ENCODE data around the gene TSPAN9.

The TSPAN9 gene

DNA sequence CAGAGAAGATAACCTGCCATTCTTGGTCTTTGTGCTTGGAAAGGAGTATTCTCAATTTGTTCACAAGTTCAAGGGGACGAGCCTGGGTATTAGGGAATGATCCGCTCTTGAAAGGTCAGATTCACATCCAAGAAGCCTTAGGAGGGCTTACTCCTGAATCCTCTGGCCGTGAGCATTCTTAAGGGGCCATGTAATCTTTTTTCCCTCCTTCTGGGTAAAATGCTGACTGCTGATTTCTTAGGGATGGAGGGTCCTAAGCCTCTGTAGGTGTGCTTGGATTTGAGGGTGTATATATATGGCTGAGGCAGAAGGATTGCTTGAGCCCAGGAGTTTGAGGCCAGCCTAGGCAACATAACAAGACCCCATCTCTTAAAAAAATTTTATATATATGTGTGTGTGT, 149.1 kb downstream of the TSPAN9 start:
- H3K4me1 ChIP-seq (ENCODE audit: control insufficient read depth in 5 of 5, insufficient read depth in 5 of 5, low read length in 5 of 5): peaks cover 0 to 20% (median 4%) of the 10 kb centered on the region in 5 donors

DNA sequence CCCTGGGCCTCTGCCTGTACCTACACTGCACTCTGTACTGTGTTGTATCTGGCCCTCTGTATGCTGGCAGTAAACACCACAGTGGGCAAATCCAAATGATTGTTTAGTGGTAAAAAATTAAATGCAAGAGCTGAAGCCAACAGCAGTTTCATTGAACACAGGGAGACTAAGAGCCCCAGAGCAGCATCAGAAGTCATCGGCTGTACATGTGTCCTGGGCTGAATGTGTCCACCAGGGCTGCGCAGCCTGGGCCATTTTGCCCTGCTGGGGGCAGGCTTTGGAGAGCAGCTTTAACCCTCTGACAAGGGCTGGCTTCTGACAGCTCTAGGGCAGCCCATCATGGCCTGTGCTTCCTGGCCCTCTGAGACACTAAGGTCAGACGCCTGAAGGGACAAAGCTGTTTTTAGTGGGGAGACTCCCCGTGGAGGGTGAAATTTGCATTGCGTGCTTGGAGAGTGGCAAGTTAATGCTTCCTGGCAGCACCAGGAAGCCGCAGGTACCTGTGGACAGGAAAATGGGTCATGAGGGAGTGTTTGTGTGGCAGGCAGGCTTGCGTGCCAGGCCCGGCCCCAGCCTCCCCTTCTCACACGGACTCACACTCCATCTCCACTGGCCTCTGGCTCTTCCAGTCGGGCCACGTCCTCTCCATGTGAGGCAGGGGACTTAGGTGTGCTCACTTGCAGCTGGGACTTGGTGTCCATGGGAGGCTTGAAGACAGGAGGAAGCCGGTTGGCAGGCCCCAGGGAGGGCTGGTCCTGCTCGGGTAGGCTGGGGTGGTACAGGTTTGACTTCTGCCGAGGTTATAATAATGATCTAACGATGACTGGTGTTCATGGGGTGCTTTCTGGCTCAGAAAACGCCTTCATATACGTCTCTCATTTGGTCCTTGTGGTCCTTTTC, 150.1 kb downstream of the TSPAN9 start:
- Histone ChIP-seq H3K4me1 (ENCODE audit: control insufficient read depth in 5 of 5, insufficient read depth in 5 of 5, low read length in 5 of 5) (peaks cover 0 to 20% (median 4%) of the 10 kb centered on the region in 5 donors), H3K9ac (ENCODE audit: low read length in 5 of 5) (no peak overlapping the region), H3K9me3 (ENCODE audit: control insufficient read depth in 5 of 5, low read length in 5 of 5) (peaks cover 0 to 6% (median 5%) of the 10 kb centered on the region in 5 donors), H3K27ac (ENCODE audit: low read depth, low read length) (no peak overlapping the region), H3K27me3 (ENCODE audit: control insufficient read depth in 5 of 5, insufficient read depth in 4 of 5, low read length in 5 of 5) (no peaks in the 10 kb centered on the region), H3K36me3 (ENCODE audit: control insufficient read depth in 5 of 5, insufficient read depth in 5 of 5, low read length in 5 of 5) (peaks cover 0 to 11% (median 7%) of the 10 kb centered on the region in 5 donors), H3K4me3 (ENCODE audit: low read depth in 1 of 5, low read length in 5 of 5) (no peak overlapping the region)

More for the DNA sequence above, 149.1 kb downstream of the TSPAN9 start:
- H3K27me3 ChIP-seq (ENCODE audit: control insufficient read depth in 5 of 5, insufficient read depth in 4 of 5, low read length in 5 of 5): no peaks in the 10 kb centered on the region
- H3K36me3 ChIP-seq (ENCODE audit: control insufficient read depth in 5 of 5, insufficient read depth in 5 of 5, low read length in 5 of 5): peaks cover 0 to 8% (median 7%) of the 10 kb centered on the region in 5 donors
- H3K27ac ChIP-seq (ENCODE audit: low read depth, low read length): no peak overlapping the region
- H3K4me3 ChIP-seq (ENCODE audit: low read depth in 1 of 5, low read length in 5 of 5): no peak overlapping the region
- peaks cover 0 to 6% (median 5%) of the 10 kb centered on the region in 5 donors for H3K9me3 ChIP-seq (ENCODE audit: control insufficient read depth in 5 of 5, low read length in 5 of 5)
- H3K9ac ChIP-seq (ENCODE audit: low read length in 5 of 5): no peak overlapping the region

DNA sequence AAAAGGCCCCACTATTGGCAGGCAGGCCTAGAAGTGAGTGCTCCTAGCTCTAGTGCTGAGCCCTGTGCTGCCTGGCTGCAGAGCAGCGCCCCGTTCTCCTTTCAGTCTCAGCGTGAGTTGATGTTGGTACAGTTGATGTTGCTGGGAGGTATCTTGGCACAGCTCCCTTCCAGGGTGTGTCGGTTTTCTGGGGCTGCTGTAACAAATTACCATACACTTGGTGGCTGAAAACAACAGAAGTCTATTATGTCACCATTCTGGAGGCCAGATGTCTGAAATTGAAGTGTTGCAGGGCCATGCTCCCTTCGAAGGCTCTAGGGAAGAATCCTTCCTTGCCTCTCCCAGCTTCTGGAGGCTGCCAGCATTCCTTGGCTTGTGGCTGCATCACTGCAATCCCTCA, 151.4 kb downstream of the TSPAN9 start:
- no peak overlapping the region for H3K9ac ChIP-seq (ENCODE audit: low read length in 5 of 5)
- peaks cover 0 to 21% (median 4%) of the 10 kb centered on the region in 5 donors for H3K4me1 ChIP-seq (ENCODE audit: control insufficient read depth in 5 of 5, insufficient read depth in 5 of 5, low read length in 5 of 5)
- peaks cover 0 to 10% (median 6%) of the 10 kb centered on the region in 5 donors for H3K36me3 ChIP-seq (ENCODE audit: control insufficient read depth in 5 of 5, insufficient read depth in 5 of 5, low read length in 5 of 5)
- H3K9me3 ChIP-seq (ENCODE audit: control insufficient read depth in 5 of 5, low read length in 5 of 5): peaks cover 0 to 6% (median 5%) of the 10 kb centered on the region in 5 donors
- H3K4me3 ChIP-seq (ENCODE audit: low read depth in 1 of 5, low read length in 5 of 5): no peak overlapping the region
- H3K27ac ChIP-seq (ENCODE audit: low read depth, low read length): no peak overlapping the region
- no peaks in the 10 kb centered on the region for H3K27me3 ChIP-seq (ENCODE audit: control insufficient read depth in 5 of 5, insufficient read depth in 4 of 5, low read length in 5 of 5)

DNA sequence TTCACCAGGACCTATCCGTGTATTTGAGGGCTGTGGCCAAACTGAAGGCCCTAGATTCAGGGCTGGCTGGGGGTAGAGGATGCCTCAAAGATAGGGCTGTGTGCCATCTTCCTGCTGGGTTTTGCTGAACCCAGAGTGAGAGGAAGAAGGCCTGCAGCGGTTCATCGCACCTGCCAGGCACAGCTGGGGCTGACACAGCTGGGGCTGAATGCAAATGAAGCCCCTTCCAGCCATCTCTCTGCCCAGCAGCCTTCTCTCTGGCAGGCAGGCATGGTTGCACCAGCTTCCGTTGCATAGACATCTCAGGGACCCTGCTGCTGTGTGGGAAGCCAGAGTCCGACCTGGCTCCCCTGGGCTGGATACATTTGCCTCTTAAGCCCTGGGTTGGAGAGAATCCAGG, 152.4 kb downstream of the TSPAN9 start:
- H3K9me3 ChIP-seq (ENCODE audit: control insufficient read depth in 5 of 5, low read length in 5 of 5): peaks cover 0 to 6% (median 5%) of the 10 kb centered on the region in 5 donors
- no peak overlapping the region for H3K27ac ChIP-seq (ENCODE audit: low read depth, low read length)
- H3K4me1 ChIP-seq (ENCODE audit: control insufficient read depth in 5 of 5, insufficient read depth in 5 of 5, low read length in 5 of 5): peaks cover 0 to 22% (median 4%) of the 10 kb centered on the region in 5 donors

DNA sequence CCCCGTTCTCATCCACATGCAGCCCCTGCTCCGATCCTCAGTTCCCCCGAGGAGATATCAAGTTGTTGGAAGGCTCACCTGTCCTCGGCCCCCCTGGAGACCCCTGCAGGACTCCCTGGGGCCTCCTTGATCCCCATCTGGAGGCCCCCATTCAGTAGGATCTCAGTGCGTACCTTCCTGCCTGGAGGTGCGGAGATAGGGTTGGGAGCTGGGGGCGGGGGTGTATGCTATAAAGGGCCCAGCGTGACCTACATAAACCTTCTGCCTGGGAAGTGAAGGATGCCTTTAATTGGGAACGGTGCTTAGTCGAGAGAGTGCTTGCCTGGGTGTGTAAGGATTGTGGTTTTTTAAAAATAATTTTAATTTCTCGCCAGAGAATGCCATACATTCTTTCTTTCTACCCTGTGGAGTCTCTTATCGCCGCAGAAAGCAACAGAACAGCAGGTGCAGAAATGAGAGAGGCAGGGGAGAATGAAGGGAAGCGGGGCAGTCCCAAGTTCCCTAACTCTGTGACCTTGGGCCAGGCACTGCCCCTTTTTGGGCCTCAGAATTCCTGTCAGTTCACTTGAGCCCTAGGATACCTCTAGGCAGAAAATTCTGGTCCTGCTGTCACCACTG, 153.7 kb downstream of the TSPAN9 start:
- no peak overlapping the region for H3K27ac ChIP-seq (ENCODE audit: low read depth, low read length)
- H3K27me3 ChIP-seq (ENCODE audit: control insufficient read depth in 5 of 5, insufficient read depth in 4 of 5, low read length in 5 of 5): no peaks in the 10 kb centered on the region
- H3K9ac ChIP-seq (ENCODE audit: low read length in 5 of 5): no peak overlapping the region
- no peak overlapping the region for H3K4me3 ChIP-seq (ENCODE audit: low read depth in 1 of 5, low read length in 5 of 5)
- H3K9me3 ChIP-seq (ENCODE audit: control insufficient read depth in 5 of 5, low read length in 5 of 5): peaks cover 0 to 6% (median 5%) of the 10 kb centered on the region in 5 donors
- H3K36me3 ChIP-seq (ENCODE audit: control insufficient read depth in 5 of 5, insufficient read depth in 5 of 5, low read length in 5 of 5): peaks cover 0 to 10% (median 6%) of the 10 kb centered on the region in 5 donors
- H3K4me1 ChIP-seq (ENCODE audit: control insufficient read depth in 5 of 5, insufficient read depth in 5 of 5, low read length in 5 of 5): peaks cover 0 to 11% (median 2%) of the 10 kb centered on the region in 5 donors

More for the DNA sequence above, 152.4 kb downstream of the TSPAN9 start:
- H3K27me3 ChIP-seq (ENCODE audit: control insufficient read depth in 5 of 5, insufficient read depth in 4 of 5, low read length in 5 of 5): no peaks in the 10 kb centered on the region
- no peak overlapping the region for H3K9ac ChIP-seq (ENCODE audit: low read length in 5 of 5)
- peaks cover 0 to 10% (median 6%) of the 10 kb centered on the region in 5 donors for H3K36me3 ChIP-seq (ENCODE audit: control insufficient read depth in 5 of 5, insufficient read depth in 5 of 5, low read length in 5 of 5)
- H3K4me3 ChIP-seq (ENCODE audit: low read depth in 1 of 5, low read length in 5 of 5): no peak overlapping the region

DNA sequence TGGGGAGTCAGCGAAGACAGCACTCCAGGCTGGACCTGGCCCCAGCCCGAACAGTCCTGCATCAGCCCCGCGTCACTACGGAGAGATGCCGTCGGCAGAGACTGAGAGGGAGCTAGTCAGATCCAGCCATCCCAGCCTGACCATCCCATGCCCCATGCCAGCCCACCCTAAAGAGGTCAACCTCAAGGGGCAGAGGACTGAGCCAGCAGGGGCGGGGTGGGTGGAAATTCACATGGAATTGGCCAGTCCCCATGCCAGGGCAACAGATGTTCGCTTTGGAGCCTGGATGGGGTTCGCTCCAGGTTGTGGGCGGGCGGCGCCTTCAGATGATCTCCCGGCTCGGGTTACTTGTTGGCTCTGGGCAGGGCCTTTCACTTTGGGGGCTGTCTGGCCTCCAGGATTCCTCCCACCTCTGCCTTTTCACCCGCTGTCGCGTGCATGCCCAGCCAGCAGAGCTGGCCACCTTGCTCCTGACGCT, 154.3 kb downstream of the TSPAN9 start:
- H3K36me3 ChIP-seq (ENCODE audit: control insufficient read depth in 5 of 5, insufficient read depth in 5 of 5, low read length in 5 of 5): peaks cover 0 to 10% (median 6%) of the 10 kb centered on the region in 5 donors
- no peaks in the 10 kb centered on the region for H3K27me3 ChIP-seq (ENCODE audit: control insufficient read depth in 5 of 5, insufficient read depth in 4 of 5, low read length in 5 of 5)
- H3K9ac ChIP-seq (ENCODE audit: low read length in 5 of 5): no peak overlapping the region
- peaks cover 0 to 7% (median 0%) of the 10 kb centered on the region in 5 donors for H3K4me1 ChIP-seq (ENCODE audit: control insufficient read depth in 5 of 5, insufficient read depth in 5 of 5, low read length in 5 of 5)
- H3K4me3 ChIP-seq (ENCODE audit: low read depth in 1 of 5, low read length in 5 of 5): no peak overlapping the region
- peaks cover 0 to 6% (median 5%) of the 10 kb centered on the region in 5 donors for H3K9me3 ChIP-seq (ENCODE audit: control insufficient read depth in 5 of 5, low read length in 5 of 5)
- no peak overlapping the region for H3K27ac ChIP-seq (ENCODE audit: low read depth, low read length)

DNA sequence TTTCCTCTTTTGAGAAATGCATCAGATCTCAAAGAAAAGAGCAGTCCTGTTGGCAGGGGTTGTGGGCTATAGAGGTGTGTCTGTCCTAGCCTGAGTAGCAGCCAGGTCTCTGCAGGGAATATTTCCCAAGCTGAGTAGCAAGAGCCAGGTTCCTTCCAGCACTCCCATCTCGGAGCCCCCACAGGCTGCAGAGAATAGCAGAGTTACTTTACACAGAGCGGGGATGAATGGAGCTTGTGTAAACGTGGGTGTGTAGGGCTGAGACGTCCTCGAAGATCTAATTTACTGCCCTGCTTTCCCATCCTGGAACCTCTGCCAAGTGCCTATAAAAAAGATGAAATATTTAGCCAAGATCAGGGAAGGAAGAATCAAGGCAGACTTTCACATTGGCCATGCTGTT, 156.6 kb downstream of the TSPAN9 start:
- Histone ChIP-seq H3K9ac (ENCODE audit: low read length in 5 of 5) (no peak overlapping the region), H3K4me3 (ENCODE audit: low read depth in 1 of 5, low read length in 5 of 5) (no peak overlapping the region), H3K27me3 (ENCODE audit: control insufficient read depth in 5 of 5, insufficient read depth in 4 of 5, low read length in 5 of 5) (no peaks in the 10 kb centered on the region), H3K4me1 (ENCODE audit: control insufficient read depth in 5 of 5, insufficient read depth in 5 of 5, low read length in 5 of 5) (peaks cover 0 to 2% (median 0%) of the 10 kb centered on the region in 5 donors), H3K36me3 (ENCODE audit: control insufficient read depth in 5 of 5, insufficient read depth in 5 of 5, low read length in 5 of 5) (peaks cover 0 to 10% (median 7%) of the 10 kb centered on the region in 5 donors), H3K27ac (ENCODE audit: low read depth, low read length) (no peak overlapping the region), H3K9me3 (ENCODE audit: control insufficient read depth in 5 of 5, low read length in 5 of 5) (peaks cover 0 to 2% (median under 1%) of the 10 kb centered on the region in 5 donors)

DNA sequence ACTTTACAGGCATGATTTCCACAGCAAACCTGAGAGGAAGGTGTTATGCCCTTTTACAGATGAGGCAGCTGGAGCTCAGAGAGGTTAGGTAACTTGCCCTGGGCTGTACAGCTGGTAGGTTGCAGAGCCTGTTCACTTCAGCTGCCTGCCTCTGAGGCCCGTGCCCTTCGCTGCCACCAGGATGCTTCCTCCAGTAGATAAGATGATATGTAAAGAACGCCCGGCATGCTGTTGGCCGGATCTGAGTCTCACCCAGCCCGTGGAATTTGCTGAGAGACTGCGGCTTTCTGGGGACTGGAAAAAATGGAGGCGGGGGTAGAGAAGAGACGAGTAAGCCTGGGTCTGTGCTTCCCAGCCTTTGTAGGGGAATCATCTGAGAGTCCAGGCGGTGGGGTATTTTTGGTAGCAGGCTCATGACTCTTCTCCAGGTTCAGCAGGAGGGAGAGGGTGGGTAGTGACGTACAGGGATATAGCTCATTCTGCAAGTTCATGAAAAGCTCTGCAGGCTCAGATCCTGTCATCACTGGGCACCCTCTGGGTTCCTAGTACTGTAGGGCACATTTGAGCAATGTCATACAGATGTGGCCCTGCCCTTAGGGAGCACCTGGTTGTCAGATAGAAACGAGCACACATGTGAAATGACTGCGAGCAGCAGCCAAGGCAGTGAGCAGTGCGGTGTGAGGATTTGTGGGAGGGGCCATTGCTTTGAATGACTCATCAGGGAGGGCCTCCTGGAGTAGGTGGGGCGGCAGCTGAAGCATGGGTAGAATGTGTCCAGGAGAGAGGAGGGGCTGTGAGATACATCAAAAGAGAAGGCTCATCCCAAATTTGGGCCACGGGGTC, 159.4 kb downstream of the TSPAN9 start:
- Histone ChIP-seq H3K27me3 (ENCODE audit: control insufficient read depth in 5 of 5, insufficient read depth in 4 of 5, low read length in 5 of 5) (no peaks in the 10 kb centered on the region), H3K4me3 (ENCODE audit: low read depth in 1 of 5, low read length in 5 of 5) (no peak overlapping the region), H3K9ac (ENCODE audit: low read length in 5 of 5) (no peak overlapping the region), H3K27ac (ENCODE audit: low read depth, low read length) (no peak overlapping the region), H3K36me3 (ENCODE audit: control insufficient read depth in 5 of 5, insufficient read depth in 5 of 5, low read length in 5 of 5) (peaks cover 0 to 3% (median 0%) of the 10 kb centered on the region in 5 donors), H3K4me1 (ENCODE audit: control insufficient read depth in 5 of 5, insufficient read depth in 5 of 5, low read length in 5 of 5) (peaks cover 0 to 2% (median 0%) of the 10 kb centered on the region in 5 donors), H3K9me3 (ENCODE audit: control insufficient read depth in 5 of 5, low read length in 5 of 5) (no peaks in the 10 kb centered on the region)

DNA sequence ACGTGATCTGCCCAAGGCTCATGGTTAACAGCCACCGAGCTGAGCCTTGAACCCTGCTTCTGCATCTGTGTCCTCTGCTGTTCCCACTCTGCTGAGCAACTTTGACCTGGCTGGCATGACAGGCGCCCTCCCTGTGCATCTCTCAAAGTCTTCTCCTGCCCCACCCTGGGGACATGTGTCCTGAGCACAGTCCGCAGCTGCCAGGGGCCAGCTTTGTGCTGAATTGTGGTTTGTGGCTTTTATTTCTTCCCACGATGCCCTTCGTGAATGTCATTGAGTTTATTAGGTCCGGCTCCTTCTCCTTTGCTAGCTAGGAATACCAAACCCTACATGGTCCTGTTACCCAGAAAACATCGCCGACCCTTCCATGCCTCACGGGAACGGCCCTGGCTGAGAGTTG, 161.0 kb downstream of the TSPAN9 start:
- peaks cover 0 to 6% (median 0%) of the 10 kb centered on the region in 5 donors for H3K4me1 ChIP-seq (ENCODE audit: control insufficient read depth in 5 of 5, insufficient read depth in 5 of 5, low read length in 5 of 5)
- no peak overlapping the region for H3K4me3 ChIP-seq (ENCODE audit: low read depth in 1 of 5, low read length in 5 of 5)
- no peaks in the 10 kb centered on the region for H3K27me3 ChIP-seq (ENCODE audit: control insufficient read depth in 5 of 5, insufficient read depth in 4 of 5, low read length in 5 of 5)
- no peak overlapping the region for H3K27ac ChIP-seq (ENCODE audit: low read depth, low read length)
- H3K36me3 ChIP-seq (ENCODE audit: control insufficient read depth in 5 of 5, insufficient read depth in 5 of 5, low read length in 5 of 5): peaks cover 0 to 3% (median 0%) of the 10 kb centered on the region in 5 donors
- H3K9me3 ChIP-seq (ENCODE audit: control insufficient read depth in 5 of 5, low read length in 5 of 5): no peaks in the 10 kb centered on the region
- H3K9ac ChIP-seq (ENCODE audit: low read length in 5 of 5): no peak overlapping the region
